IMR-90 (cell line): ENCODE data around the gene ASGR2. TPM values are rescaled to one million over a fixed set of nuclear protein-coding genes. Genes with fewer than 3 reads are reported as not detected.

Experiments used
- ATAC-seq: fragments of 200-7000 bp; cut with Tn5 transposase; 2 replicates; pipeline ENCODE4 v1.9.1; 2020; ENCODE audit warnings: low read depth, mild to moderate bottlenecking, moderate library complexity
- BruUV-seq: library from RNA; stranded (reverse); fragments of 400-500 nt; replicated peaks from 2 replicates; lab custom pipeline; 2021; lab: Mats Ljungman, UMichigan
- CTCF ChIA-PET: fragments of 300-600 bp; formaldehyde crosslinking; extraction: SDS; loops from one replicate; lab custom pipeline; 2021; ENCODE audit warnings: antibody characterized with exemption; lab: Yijun Ruan, JAX
- POLR2A ChIA-PET: fragments of 300-600 bp; sonication (Branson Sonifier 250); formaldehyde crosslinking; loops from one replicate; lab custom pipeline; 2022; ENCODE audit warnings: antibody characterized with exemption; ENCODE audit not compliant: unreplicated experiment; lab: Charles Lee
- DNase-seq: peaks from one replicate; pipeline ENCODE4 v3.0.0; 2013
- H2AFZ ChIP-seq: replicated peaks from 2 replicates; pipeline ENCODE3; 2013; ENCODE audit warnings: low read length, mild to moderate bottlenecking; ENCODE audit not compliant: poor library complexity
- H2AK5ac ChIP-seq: 2 replicates; pipeline ENCODE4 v1.6.1; 2013; ENCODE audit warnings: low read depth, low read length, inconsistent platforms
- H2AK9ac ChIP-seq: replicated peaks from 2 replicates; pipeline ENCODE3; 2013; ENCODE audit warnings: mild to moderate bottlenecking, low read depth, low read length, moderate library complexity; ENCODE audit not compliant: poor library complexity
- H2BK120ac ChIP-seq: 2 replicates; pipeline ENCODE4 v1.6.1; 2013; ENCODE audit warnings: low read depth, low read length, inconsistent platforms
- H2BK15ac ChIP-seq: 3 replicates; pipeline ENCODE4 v1.6.1; 2013; ENCODE audit warnings: low read depth, low read length, inconsistent platforms
- H2BK20ac ChIP-seq: 2 replicates; pipeline ENCODE4 v1.6.1; 2013; ENCODE audit warnings: low read depth, mild to moderate bottlenecking, inconsistent platforms, low read length, moderate library complexity
- H2BK5ac ChIP-seq: 2 replicates; pipeline ENCODE4 v1.6.1; 2013; ENCODE audit warnings: mild to moderate bottlenecking, low read depth, low read length, inconsistent platforms; ENCODE audit not compliant: poor library complexity, severe bottlenecking
- H3K14ac ChIP-seq: replicated peaks from 2 replicates; pipeline ENCODE4 v1.6.1; 2013; ENCODE audit warnings: low read depth, low read length, inconsistent platforms
- H3K18ac ChIP-seq: 2 replicates; pipeline ENCODE4 v1.6.1; 2013; ENCODE audit warnings: low read depth, low read length, control low read depth
- H3K23ac ChIP-seq: 2 replicates; pipeline ENCODE4 v1.6.1; 2013; ENCODE audit warnings: low read depth, low read length, inconsistent platforms
- H3K27ac ChIP-seq: 2 replicates; pipeline ENCODE4 v1.5.1; 2013; ENCODE audit warnings: mild to moderate bottlenecking, control low read depth, low read length; ENCODE audit not compliant: insufficient read depth
- H3K27me3 ChIP-seq: 2 replicates; pipeline ENCODE4 v1.6.1; 2013; ENCODE audit warnings: low read length; ENCODE audit not compliant: control insufficient read depth, insufficient read depth
- H3K36me3 ChIP-seq: 2 replicates; pipeline ENCODE4 v1.6.1; 2013; ENCODE audit warnings: low read length, mixed read lengths; ENCODE audit not compliant: control insufficient read depth, insufficient read depth
- H3K4ac ChIP-seq: 2 replicates; pipeline ENCODE4 v1.6.1; 2013; ENCODE audit warnings: low read depth, low read length, inconsistent platforms
- H3K4me1 ChIP-seq: 2 replicates; pipeline ENCODE4 v1.6.1; 2013; ENCODE audit warnings: low read length, mixed read lengths; ENCODE audit not compliant: control insufficient read depth, insufficient read depth
- H3K4me2 ChIP-seq: 2 replicates; pipeline ENCODE4 v1.6.1; 2013; ENCODE audit warnings: low read depth, mild to moderate bottlenecking, control low read depth, low read length, moderate library complexity
- H3K4me3 ChIP-seq: 2 replicates; pipeline ENCODE4 v1.5.1; 2013; ENCODE audit warnings: low read depth, mild to moderate bottlenecking, control low read depth, low read length, moderate library complexity; ENCODE audit not compliant: insufficient read depth
- H3K56ac ChIP-seq: 2 replicates; pipeline ENCODE4 v1.6.1; 2013; ENCODE audit warnings: low read length, inconsistent platforms; ENCODE audit not compliant: insufficient read depth; ENCODE audit errors: extremely low read depth
- H3K79me1 ChIP-seq, 2 experiments: 2 replicates each; pipeline ENCODE4 v1.6.1; 2013; ENCODE audit warnings: low read length in 2 of 2, inconsistent platforms in 1 of 2, low read depth in 1 of 2
- H3K9ac ChIP-seq: 2 replicates; pipeline ENCODE4 v1.6.1; 2013; ENCODE audit warnings: low read depth, low read length, control low read depth
- H3K9me1 ChIP-seq: 2 replicates; pipeline ENCODE4 v1.6.1; 2013; ENCODE audit warnings: low read length, inconsistent platforms; ENCODE audit not compliant: insufficient read depth
- H3K9me3 ChIP-seq: 2 replicates; pipeline ENCODE4 v1.6.1; 2013; ENCODE audit warnings: low read length; ENCODE audit not compliant: control insufficient read depth, insufficient read depth
- H4K20me1 ChIP-seq: 2 replicates; pipeline ENCODE4 v1.6.1; 2013; ENCODE audit warnings: low read length, inconsistent platforms; ENCODE audit not compliant: insufficient read depth
- H4K5ac ChIP-seq: 2 replicates; pipeline ENCODE4 v1.6.1; 2013; ENCODE audit warnings: mild to moderate bottlenecking, low read depth, low read length, control low read depth
- H4K8ac ChIP-seq, 2 experiments: 2 replicates each; pipeline ENCODE4 v1.6.1; 2013; ENCODE audit warnings: low read depth in 2 of 2, low read length in 2 of 2, control low read depth in 1 of 2, inconsistent platforms in 1 of 2
- H4K91ac ChIP-seq: 2 replicates; pipeline ENCODE4 v1.6.1; 2013; ENCODE audit warnings: low read depth, low read length, inconsistent platforms; ENCODE audit not compliant: insufficient read depth
- CHD1 ChIP-seq: IDR thresholded peaks from 2 replicates; pipeline ENCODE4 v1.6.1; 2012; ENCODE audit warnings: low read depth, low read length, improper control_type of control experiment
- MAFK ChIP-seq: IDR thresholded peaks from 2 replicates; pipeline ENCODE4 v1.6.1; 2012; ENCODE audit warnings: low read depth, low read length, improper control_type of control experiment
- RFX5 ChIP-seq: IDR thresholded peaks from 2 replicates; pipeline ENCODE4 v1.8.0; 2012; ENCODE audit warnings: low read depth, mild to moderate bottlenecking, low read length, moderate library complexity
- USF2 ChIP-seq: fragments of 150-350 bp; IDR thresholded peaks from 2 replicates; pipeline ENCODE4 v1.6.1; 2017; ENCODE audit warnings: mild to moderate bottlenecking, antibody characterized with exemption, low read length, low read depth
- WGBS, 2 experiments: methylation state at CpG; one replicate each; pipeline versions ENCODE4 v1.1.5 to v1.1.7; 2013; ENCODE audit warnings: missing lambda C conversion rate in 2 of 2; ENCODE audit not compliant: insufficient read length in 1 of 2; ENCODE audit errors: extremely low coverage in 2 of 2; 5-methylcytosine and 5-hydroxymethylcytosine counted together
- dilution Hi-C: fragments of 300-500 bp; cut with HindIII; formaldehyde crosslinking; loops from one replicate; pipeline ENCODE4 v1.14.3; 2018; ENCODE audit warnings: low sequenced_read_pairs; ENCODE audit not compliant: unreplicated experiment
- in situ Hi-C: fragments of 300-500 bp; cut with MboI; formaldehyde crosslinking; loops from 3 replicates; pipeline ENCODE4 v1.14.3; 2019; ENCODE audit warnings: low sequenced_read_pairs, inconsistent platforms, mixed read lengths
- intact Hi-C: fragments of 100-400 bp; cut with micrococcal nuclease; formaldehyde crosslinking; loops from 2 replicates; pipeline ENCODE4 v1.10.0; 2022
- polyA plus RNA-seq, 3 experiments: library from polyadenylated mRNA; depleted of rRNA; stranded (reverse); fragments of >200 nt; gene quantifications; 2 replicates each; pipeline ENCODE4 v1.2.3, GENCODE V29; 2012; ENCODE audit warnings: low replicate concordance in 1 of 3
- total RNA-seq: library from RNA; depleted of rRNA; stranded (reverse); fragments of >200 nt; gene quantifications from 2 replicates; pipeline ENCODE4 v1.2.3, GENCODE V29; 2012

ASGR2 gene
- total and polyA plus RNA-seq, 2 of the 4 experiments (the other 2 are of a cell fraction), result not detected

- H4K5ac ChIP-seq, result no peak overlapping the region
- no peaks in the 10 kb centered on the region for H3K36me3 ChIP-seq
- H2AFZ ChIP-seq, result no peak overlapping the region
- no peak overlapping the region for H3K4ac ChIP-seq
- no peak overlapping the region for H3K56ac ChIP-seq
- no peak overlapping the region for H2BK15ac ChIP-seq
- H3K9ac ChIP-seq, result no peak overlapping the region
- POLR2A ChIA-PET, result no interaction called here
- BruUV-seq, result no TSS peak
- H3K23ac ChIP-seq, result no peak overlapping the region
- DNase-seq (no peak), ATAC-seq (no peak)
- H3K18ac ChIP-seq, result no peak overlapping the region
- H4K8ac ChIP-seq, result no peak overlapping the region
- H3K14ac ChIP-seq, result no peak overlapping the region
- H2BK5ac ChIP-seq, result no peak overlapping the region
- H3K4me3 ChIP-seq, result no peak overlapping the region
- H3K27me3 ChIP-seq, result peaks cover 12% of the 10 kb centered on the region
- no peaks in the 10 kb centered on the region for H3K4me1 ChIP-seq
- CTCF ChIA-PET, result no interaction called here
- H2AK9ac ChIP-seq, result no peak overlapping the region
- dilution Hi-C loops (no loop called here), in situ Hi-C loops (no loop called here), intact Hi-C loops (no loop called here)
- no peak overlapping the region for H2AK5ac ChIP-seq
- H2BK20ac ChIP-seq, result no peak overlapping the region
- WGBS, 2 experiments, result 40% methylated on average over 1 of the region's 10 CpGs; no CpG with 5 or more reads in 1 of the 2 experiments
- H4K20me1 ChIP-seq, result no peaks in the 10 kb centered on the region
- no peak overlapping the region for H3K4me2 ChIP-seq
- TF ChIP-seq CHD1 (no peak), RFX5 (no peak), USF2 (no peak), MAFK (no peak)
- H2BK120ac ChIP-seq, result no peak overlapping the region
- H3K9me3 ChIP-seq, result no peaks in the 10 kb centered on the region
- no peaks in the 10 kb centered on the region for H3K9me1 ChIP-seq
- H3K27ac ChIP-seq, result no peak overlapping the region
- H4K91ac ChIP-seq, result no peak overlapping the region
- H3K79me1 ChIP-seq, result no peaks in the 10 kb centered on the region
Measured at GRCh38 chr17:7108560-7108925, 6.1 kb downstream of the ASGR2 start.
